Measurements from ENCODE around the gene PUS7.
"Not testable (repeated sequence)": the region's sequence is repeated elsewhere in the genome, so short reads cannot be mapped to it uniquely, and the experiment has no call there.

Gene PUS7

DNA sequence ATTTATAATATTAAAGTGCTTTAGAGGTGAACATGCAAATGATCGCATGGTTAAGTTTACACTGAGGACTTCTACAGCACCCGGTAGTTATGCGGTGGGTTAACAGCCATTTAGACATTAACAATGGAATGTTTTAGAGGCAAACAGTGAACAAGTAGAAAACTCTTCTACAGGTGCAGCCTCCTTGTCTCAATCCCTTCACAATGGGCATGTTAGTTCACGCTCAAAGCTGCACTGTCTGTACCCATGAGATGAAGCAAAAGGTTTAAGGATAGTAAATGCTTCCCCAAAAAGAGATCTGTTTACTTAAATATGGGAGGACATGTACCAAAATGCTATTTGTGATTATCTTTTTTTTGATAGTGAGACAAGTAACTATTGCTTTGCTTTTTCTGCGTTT lies 25.1 kb downstream of the PUS7 start:
- no peak for DNase-seq (ENCODE audit: low read depth in 2 of 2)

DNA sequence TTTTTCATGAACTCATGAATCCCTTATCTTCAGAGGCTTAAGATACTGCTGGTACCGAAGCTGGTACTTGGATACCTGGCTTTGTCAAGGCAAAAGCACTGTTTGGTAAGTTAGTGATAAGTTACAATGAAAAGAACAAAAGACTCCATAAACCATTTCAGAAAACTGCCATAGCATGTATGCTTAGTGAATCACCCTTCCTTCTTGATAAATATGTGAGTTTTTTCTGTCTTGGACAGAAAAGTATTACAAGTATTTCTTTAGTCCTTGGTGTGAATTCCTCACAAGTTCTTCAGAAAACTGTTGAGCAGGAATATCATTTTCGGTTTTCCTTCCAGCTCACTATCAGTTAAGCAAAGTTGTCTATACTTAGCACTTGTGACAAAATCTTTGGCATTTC lies 25.6 kb downstream of the PUS7 start:
- DNase-seq (ENCODE audit: low read depth in 2 of 2), result no peak

- DNase-seq (ENCODE audit: low read depth in 2 of 2), result no peak
Observed at GRCh38 chr7:105493923-105494315, 28.2 kb downstream of the PUS7 start.

DNA sequence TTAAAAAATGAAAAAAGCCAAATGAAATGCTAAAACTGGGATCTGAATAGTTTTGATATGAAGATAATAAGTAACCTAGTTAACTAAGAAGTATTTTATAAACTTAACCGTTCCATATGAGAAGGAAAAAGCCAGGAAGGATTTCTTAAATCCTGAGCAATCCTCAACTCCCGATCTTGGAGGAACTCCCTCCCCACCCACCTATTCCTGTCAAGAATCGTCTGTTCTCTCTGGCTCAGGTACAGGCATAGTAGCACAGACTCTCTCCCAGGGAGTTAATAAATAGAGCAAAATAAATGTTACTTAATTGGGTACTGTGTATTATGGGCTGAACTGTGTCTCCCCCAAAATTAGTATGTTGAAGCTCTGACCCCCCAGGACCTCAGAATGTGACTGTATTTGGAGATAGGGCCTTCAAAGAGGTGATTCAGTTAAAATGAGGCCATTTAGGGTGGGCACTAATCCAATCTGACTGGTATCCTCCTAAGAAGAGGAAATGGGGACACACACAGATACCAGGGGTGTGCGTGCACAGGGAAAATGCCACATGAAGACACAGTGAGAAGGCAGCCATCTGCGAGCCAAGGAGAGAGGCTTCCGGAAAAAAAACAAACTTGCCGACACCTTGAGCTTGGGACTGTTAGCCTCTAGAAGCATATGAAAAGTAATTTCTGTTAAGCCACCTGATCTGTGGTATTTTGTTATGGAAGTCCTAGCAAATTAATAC lies 28.7 kb downstream of the PUS7 start:
- no peak for DNase-seq (ENCODE audit: low read depth in 2 of 2)

GRCh38 chr7:105489409-105489808 lies 32.7 kb downstream of the PUS7 start:
- no peak for DNase-seq (ENCODE audit: low read depth in 2 of 2)

DNA sequence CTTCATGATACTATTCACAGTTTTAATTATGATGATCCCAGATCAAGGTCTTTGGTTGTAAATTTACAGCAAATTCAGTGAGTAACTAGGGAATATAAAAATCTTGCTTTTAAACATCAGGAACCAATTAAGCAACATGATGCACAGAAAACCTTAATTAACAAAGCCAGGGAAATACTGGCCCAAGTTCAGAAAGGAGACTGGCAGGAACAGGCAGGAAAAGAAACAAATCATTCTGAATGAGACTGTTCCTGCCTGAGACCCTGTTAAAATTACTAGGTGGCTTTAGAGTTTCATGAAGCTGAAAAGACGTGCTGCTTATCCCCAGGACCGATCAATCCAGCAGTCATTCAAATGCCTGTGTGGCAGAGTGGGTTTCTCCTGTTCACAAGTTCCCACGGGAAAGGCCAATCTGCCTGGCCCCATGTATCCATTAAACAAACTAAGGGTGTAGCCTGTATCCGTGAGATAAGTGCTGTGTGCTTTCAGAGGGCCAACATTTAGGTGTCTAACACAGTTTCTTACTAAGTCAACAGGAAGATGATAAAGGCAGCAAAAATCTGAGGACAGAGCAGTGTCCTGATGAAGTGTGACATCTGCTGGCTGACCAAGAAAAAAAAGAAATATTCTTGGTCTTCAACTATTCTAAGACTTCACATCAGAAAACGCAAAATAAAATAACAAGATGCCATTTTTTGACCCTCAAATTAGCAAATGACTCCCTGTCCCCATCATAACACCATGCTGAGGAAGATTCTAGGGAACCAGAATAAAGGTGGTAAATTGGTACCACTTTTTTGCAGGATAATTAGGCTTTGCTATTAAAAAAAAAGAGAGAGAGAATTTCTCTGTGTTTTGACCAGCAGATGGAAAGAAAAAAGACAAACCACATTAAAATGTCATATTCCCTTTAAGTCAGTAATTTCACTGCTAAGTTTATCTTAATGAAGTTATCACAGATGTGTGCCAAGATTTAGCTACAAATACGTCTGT lies 34.2 kb downstream of the PUS7 start:
- no peak for DNase-seq (ENCODE audit: low read depth in 2 of 2)

- no peak for DNase-seq (ENCODE audit: low read depth in 2 of 2)
Observed at GRCh38 chr7:105480931-105481330, 41.1 kb downstream of the PUS7 start.

GRCh38 chr7:105478606-105479005 lies 43.5 kb downstream of the PUS7 start:
- no peak for DNase-seq (ENCODE audit: low read depth in 2 of 2)

- no peak for DNase-seq (ENCODE audit: low read depth in 2 of 2)
Observed at GRCh38 chr7:105477908-105478307, 44.2 kb downstream of the PUS7 start.

- no peak for DNase-seq (ENCODE audit: low read depth in 2 of 2)
Observed at GRCh38 chr7:105474045-105474444, 48.0 kb downstream of the PUS7 start.

DNA sequence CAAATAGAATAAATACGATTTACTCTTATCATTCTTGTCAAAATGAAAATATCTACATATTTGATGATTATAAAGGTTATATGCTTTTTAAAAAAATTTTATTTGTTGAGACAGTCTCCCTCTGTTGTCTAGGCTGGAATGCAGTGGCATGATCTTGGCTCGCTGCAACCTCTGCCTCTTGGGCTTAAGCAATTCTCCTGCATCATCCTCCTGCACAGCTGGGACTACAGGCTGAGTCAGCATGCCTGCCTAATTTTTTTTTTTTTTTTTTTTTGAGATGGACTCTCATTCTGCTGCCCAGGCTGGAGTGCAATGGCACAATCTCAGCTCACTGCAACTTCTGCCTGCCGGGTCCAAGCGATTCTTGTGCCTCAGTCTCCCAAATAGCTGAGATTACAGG lies 48.9 kb downstream of the PUS7 start:
- no peak for DNase-seq (ENCODE audit: low read depth in 2 of 2)

DNA sequence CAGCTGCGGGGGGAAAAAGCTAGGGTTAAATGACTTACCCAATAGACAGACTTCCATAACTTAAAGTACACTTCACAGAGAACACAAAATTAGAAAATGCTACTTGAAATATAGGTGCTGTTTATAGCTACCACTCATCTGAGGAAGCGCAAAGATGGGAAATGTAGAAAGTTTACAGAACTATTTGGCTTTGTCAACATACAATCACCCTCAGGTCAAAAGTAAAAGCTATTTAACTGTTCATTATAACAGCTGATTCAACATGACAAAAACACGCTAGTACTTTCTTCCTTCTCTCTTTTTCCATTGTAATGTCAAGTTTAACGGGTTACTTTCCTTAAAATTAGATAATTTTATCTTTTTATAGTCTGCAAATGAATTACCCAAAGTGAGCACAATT lies 51.2 kb downstream of the PUS7 start:
- no peak for DNase-seq (ENCODE audit: low read depth in 2 of 2)

DNA sequence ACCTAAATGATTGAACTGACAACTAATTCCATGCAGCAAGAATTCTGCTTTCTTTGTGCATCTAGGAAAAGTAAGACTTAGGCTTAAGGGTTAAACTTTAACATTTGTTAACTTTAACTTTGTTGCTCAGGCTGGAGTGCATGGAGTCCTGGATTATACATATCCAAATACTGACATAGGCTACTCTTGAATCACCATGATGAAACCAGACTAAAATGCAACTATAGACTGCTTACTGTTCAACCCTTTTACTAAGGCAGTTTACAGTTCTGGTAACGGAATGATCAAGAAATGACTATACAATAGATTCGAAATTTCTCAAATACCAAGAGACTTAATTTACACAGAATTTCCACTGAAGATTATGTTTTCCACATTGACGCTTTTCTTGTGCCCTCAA lies 52.0 kb downstream of the PUS7 start:
- DNase-seq (ENCODE audit: low read depth in 2 of 2), result no peak

- DNase-seq (ENCODE audit: low read depth in 2 of 2), result no peak
Observed at GRCh38 chr7:105462765-105463420, 59.2 kb downstream of the PUS7 start.

- DNase-seq (ENCODE audit: low read depth in 2 of 2), result no peak
Observed at GRCh38 chr7:105461518-105461917, 60.6 kb downstream of the PUS7 start.

GRCh38 chr7:105457619-105458225 lies 64.3 kb downstream of the PUS7 start:
- no peak for DNase-seq (ENCODE audit: low read depth in 2 of 2)

DNA sequence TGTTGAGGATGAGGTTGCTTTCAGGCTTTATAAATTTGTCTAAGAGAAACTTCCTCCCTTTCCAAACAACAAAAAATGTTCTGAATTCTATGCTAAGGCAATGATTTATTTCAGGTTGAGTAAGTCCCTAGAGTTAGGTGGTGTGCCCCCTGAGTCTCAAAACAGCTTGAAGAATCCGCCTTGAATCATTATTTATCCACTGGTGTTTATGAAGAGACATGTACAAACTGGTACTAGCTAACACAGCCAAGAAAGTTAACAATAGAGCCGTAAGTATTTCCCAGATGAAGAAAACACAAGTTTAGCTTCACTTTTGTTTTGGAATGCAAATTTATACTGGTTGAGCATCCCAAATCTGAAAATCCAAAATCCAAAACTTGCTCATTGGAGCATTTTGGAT lies 67.2 kb downstream of the PUS7 start:
- DNase-seq (ENCODE audit: low read depth in 2 of 2), result no peak

GRCh38 chr7:105454095-105454747 lies 67.8 kb downstream of the PUS7 start:
- no peak for DNase-seq (ENCODE audit: low read depth in 2 of 2)

GRCh38 chr7:105452085-105452484 lies 70.0 kb downstream of the PUS7 start:
- DNase-seq (ENCODE audit: low read depth in 2 of 2), result no peak

- not testable (repeated sequence) for DNase-seq (ENCODE audit: low read depth in 2 of 2)
Observed at GRCh38 chr7:105450870-105451269, 71.2 kb downstream of the PUS7 start.

GRCh38 chr7:105450177-105450861 lies 71.8 kb downstream of the PUS7 start:
- DNase-seq (ENCODE audit: low read depth in 2 of 2), result no peak
